AG04449 (cell line): Measurements from ENCODE around the gene PDZD11.

Source experiments
- CTCF ChIA-PET: fragments of 350-600 bp; formaldehyde crosslinking; extraction: SDS; loops from one replicate; lab custom pipeline; 2021; ENCODE audit warnings: antibody characterized with exemption; lab: Yijun Ruan, JAX
- POLR2A ChIA-PET: fragments of 400-600, 350-600 bp; formaldehyde crosslinking; extraction: SDS; loops from one replicate; lab custom pipeline; 2020; ENCODE audit warnings: antibody characterized with exemption, inconsistent platforms; lab: Yijun Ruan, JAX
- DNase-seq: peaks from one replicate; pipeline ENCODE4 v3.0.0-alpha.2; 2010; ENCODE audit warnings: low read depth, low spot score
- H3K4me3 ChIP-seq: 2 replicates; pipeline ENCODE4 v1.5.1; 2011; ENCODE audit warnings: low read depth, mild to moderate bottlenecking, control low read depth, low read length
- CTCF ChIP-seq: IDR thresholded peaks from one replicate; pipeline ENCODE4 v1.5.1; 2011; ENCODE audit warnings: mild to moderate bottlenecking, moderate library complexity, low read length, control low read depth, inconsistent platforms; ENCODE audit not compliant: insufficient read depth; ENCODE audit errors: missing control alignments

Gene PDZD11

GRCh38 chrX:70260104-70260503, 29.6 kb downstream of the PDZD11 start, which contains the start of gene P2RY4:
Gene P2RY4 (minus strand): TSS chrX:70260204. CDS start chrX:70259624, 580 bp downstream.
- no peak within 1 kb of the TSS for H3K4me3 ChIP-seq
- ChIA-PET POLR2A (no interaction called here), CTCF (interaction anchor here (0.9 kb wide), 1 partner anchor 127 kb away, joined by 3 read pairs; the partner anchor contains the start of gene IGBP1)
- no peak for TF ChIP-seq CTCF
- DNase-seq, result no peak

GRCh38 chrX:70257423-70258288, 32.1 kb downstream of the PDZD11 start:
- H3K4me3 ChIP-seq, result no peak overlapping the region
- POLR2A ChIA-PET, result no interaction called here
- CTCF ChIA-PET, result no interaction called here
- TF ChIP-seq CTCF, result no peak
- DNase-seq, result no peak

- no peak overlapping the region for H3K4me3 ChIP-seq
- DNase-seq, result no peak
- ChIA-PET POLR2A (no interaction called here), CTCF (no interaction called here)
- no peak for TF ChIP-seq CTCF
Measured at GRCh38 chrX:70255452-70255851, 34.3 kb downstream of the PDZD11 start.

GRCh38 chrX:70254909-70255308, 34.8 kb downstream of the PDZD11 start:
- no peak overlapping the region for H3K4me3 ChIP-seq
- no peak for DNase-seq
- CTCF ChIA-PET, result no interaction called here
- no peak for TF ChIP-seq CTCF
- POLR2A ChIA-PET, result no interaction called here

- H3K4me3 ChIP-seq, result no peak overlapping the region
- TF ChIP-seq CTCF, result no peak
- POLR2A ChIA-PET, result no interaction called here
- DNase-seq, result no peak
- CTCF ChIA-PET, result no interaction called here
Measured at GRCh38 chrX:70254063-70254400, 35.7 kb downstream of the PDZD11 start.

- ChIA-PET CTCF (no interaction called here), POLR2A (no interaction called here)
- DNase-seq, result no peak
- H3K4me3 ChIP-seq, result no peak overlapping the region
- TF ChIP-seq CTCF, result no peak
Measured at GRCh38 chrX:70253377-70254062, 36.2 kb downstream of the PDZD11 start.
